ENCODE data around the gene AGFG2.

Gene AGFG2

GRCh38 chr7:100582041-100582579, 43.1 kb downstream of the AGFG2 start:
- no peak overlapping the region for H3K4me3 ChIP-seq (ENCODE audit: low read length)
- no peak for TF ChIP-seq CTCF (IDR thresholded peaks at IDR 0.05; ENCODE audit: insufficient read depth, low read depth, low read length, missing control alignments)
- DNase-seq (ENCODE audit: low read depth) = peak; percentile 47

- TF ChIP-seq CTCF (IDR thresholded peaks at IDR 0.05; ENCODE audit: insufficient read depth, low read depth, low read length, missing control alignments) = no peak
- no peak for DNase-seq (ENCODE audit: low read depth)
- no peak overlapping the region for H3K4me3 ChIP-seq (ENCODE audit: low read length)
These were observed 43.6 kb downstream of the AGFG2 start for GRCh38 chr7:100582650-100583049.

DNA sequence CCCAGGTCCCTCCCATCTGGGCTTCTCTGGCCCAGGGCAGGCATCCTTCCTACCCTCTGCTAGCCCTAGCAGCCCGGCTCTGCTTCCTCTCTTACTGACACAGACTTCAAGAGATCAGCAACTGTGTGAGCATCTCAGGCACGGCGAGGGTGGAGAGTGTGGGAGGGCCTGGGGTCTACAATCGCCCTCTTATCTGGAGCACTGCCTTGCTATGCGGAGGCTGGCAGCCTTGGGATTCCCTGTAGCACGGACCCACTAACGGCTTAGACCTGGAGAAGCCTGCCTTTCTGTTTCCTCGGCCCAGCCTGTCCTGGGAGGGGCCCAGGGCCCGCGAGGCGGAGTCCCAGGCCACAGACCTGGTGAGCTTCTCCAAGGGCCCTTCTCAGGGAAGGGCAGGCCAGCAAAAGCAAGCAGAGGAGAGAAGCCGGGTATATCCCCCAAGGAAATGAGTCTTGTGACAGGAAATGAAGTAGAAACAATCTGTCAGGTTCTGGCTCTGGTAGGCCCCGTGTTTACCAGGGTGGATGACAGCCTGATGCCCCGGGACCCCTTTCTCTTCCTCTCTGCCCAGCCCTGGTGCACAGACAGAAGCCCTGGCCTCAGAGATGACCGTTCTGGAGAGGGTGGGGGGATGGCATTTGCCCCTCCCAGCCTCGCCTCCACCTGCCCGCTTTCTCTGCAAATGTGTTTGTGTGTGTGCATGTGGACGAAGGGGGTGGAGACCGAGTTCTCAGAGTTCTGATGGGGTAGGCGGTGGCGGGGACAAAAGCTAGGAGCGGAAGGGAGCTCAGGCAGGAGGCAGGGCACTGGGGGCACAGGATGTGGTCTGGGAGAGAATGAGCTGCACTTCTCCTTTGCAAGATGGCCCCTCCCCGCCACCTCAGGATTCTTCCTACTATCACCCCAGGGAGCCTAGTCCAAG, 44.4 kb downstream of the AGFG2 start:
- peak overlapping the region; percentile 11 for H3K4me3 ChIP-seq (ENCODE audit: low read length)
- no peak for TF ChIP-seq CTCF (IDR thresholded peaks at IDR 0.05; ENCODE audit: insufficient read depth, low read depth, low read length, missing control alignments)
- peak; percentile 43 for DNase-seq (ENCODE audit: low read depth)

GRCh38 chr7:100584054-100584682, 45.2 kb downstream of the AGFG2 start:
- no peak for DNase-seq (ENCODE audit: low read depth)
- peak overlapping the region; percentile 86 for H3K4me3 ChIP-seq (ENCODE audit: low read length)
- no peak for TF ChIP-seq CTCF (IDR thresholded peaks at IDR 0.05; ENCODE audit: insufficient read depth, low read depth, low read length, missing control alignments)

DNA sequence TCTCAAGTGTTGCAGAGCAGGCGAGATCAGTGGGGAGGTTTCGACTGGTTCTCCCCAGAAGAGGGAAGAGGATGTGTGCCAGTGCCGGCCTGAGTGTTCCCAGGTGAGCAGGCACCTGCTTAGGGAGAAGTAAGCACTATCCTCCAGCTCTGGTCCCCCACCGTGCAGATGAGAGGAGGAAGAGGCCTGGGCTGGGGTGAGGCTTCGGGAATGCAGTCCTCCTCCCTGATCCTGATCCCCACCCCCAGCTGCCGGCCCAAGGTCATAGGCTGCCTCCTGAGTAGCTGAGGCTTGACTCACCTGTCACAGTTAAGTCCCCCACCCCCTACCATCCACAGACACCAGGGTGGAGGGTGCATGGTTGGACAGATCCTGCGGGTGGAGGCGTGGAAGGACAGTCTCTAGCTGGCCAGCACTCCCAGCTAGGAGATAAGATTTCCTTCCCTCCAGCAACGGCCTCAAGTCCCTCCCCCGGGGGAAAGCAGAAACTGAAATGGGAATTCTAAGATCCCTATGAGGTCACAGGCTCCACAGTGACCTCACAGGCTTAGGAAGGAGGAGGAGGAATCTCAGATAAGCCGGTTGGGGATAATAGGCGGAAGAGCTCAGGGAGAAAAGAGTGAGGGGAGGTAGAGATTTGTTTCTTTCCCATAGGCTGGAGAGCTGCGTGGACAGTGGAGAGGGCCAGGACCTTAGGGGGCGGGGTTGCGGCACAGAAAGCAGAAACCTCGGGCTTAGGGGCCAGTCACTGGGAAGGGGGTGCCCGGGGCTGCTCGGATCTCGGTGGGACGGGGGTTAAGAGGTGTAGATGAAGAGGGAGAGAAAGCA, 45.9 kb downstream of the AGFG2 start:
- peak; percentile 64 for DNase-seq (ENCODE audit: low read depth)
- TF ChIP-seq CTCF (IDR thresholded peaks at IDR 0.05; ENCODE audit: insufficient read depth, low read depth, low read length, missing control alignments) = no peak
- peak overlapping the region; percentile 86 for H3K4me3 ChIP-seq (ENCODE audit: low read length)

- DNase-seq (ENCODE audit: low read depth) = peak; percentile 70
- H3K4me3 ChIP-seq (ENCODE audit: low read length) = peak within 1 kb of the TSS; percentile 86
These were observed 46.7 kb downstream of the AGFG2 start, which contains the start of gene LRCH4 for GRCh38 chr7:100585511-100586265. Gene LRCH4, minus strand, starts transcription at chr7:100586129. Its CDS starts 29 bp downstream, at chr7:100586100.

More at GRCh38 chr7:100585511-100586265, 46.7 kb downstream of the AGFG2 start, which contains the start of gene LRCH4:
- TF ChIP-seq CTCF (IDR thresholded peaks at IDR 0.05; ENCODE audit: insufficient read depth, low read depth, low read length, missing control alignments) = peak; percentile 11
